Stimulated activated CD4-positive, alpha-beta T cell treated with anti-CD3 and anti-CD28 coated beads, Interleukin-12 subunit alpha, Interleukin-12 subunit beta, amount 100 ng/mL, for 4 hours (primary cell): ENCODE measurements around the gene LYPD4.
"Not testable (repeated sequence)": the region's sequence is repeated elsewhere in the genome, so short reads cannot be mapped to it uniquely, and the experiment has no call there.

Experiments
- DNase-seq: peaks from one replicate; pipeline ENCODE4 v3.0.0-alpha.2; 2020

Gene LYPD4

GRCh38 chr19:41796362-41796761 lies 48.1 kb downstream of the LYPD4 start, which contains the start of gene CEACAM3:
TSS of gene CEACAM3 (plus strand) at chr19:41796587. CDS start at chr19:41796678, 91 bp downstream.
- no peak for DNase-seq

GRCh38 chr19:41795031-41795461 lies 49.4 kb downstream of the LYPD4 start:
- peak; percentile 45 for DNase-seq

- no peak for DNase-seq
Observed at GRCh38 chr19:41793414-41793727, 51.1 kb downstream of the LYPD4 start.

- DNase-seq, result peak; percentile 50
Observed at GRCh38 chr19:41792513-41793413, 51.7 kb downstream of the LYPD4 start.

- not testable (repeated sequence) for DNase-seq
Observed at GRCh38 chr19:41789053-41789452, 55.4 kb downstream of the LYPD4 start.

- DNase-seq, result not testable (repeated sequence)
Observed at GRCh38 chr19:41788518-41788917, 56.0 kb downstream of the LYPD4 start.
